HG02588 (cell line): ENCODE results near the gene RCC2.

Source experiments
- ATAC-seq: cut with Tn5 transposase; IDR thresholded peaks from one replicate; pipeline ENCODE4 v1.9.1; 2021; ENCODE audit warnings: mild to moderate bottlenecking, moderate library complexity; ENCODE audit not compliant: unreplicated experiment

Gene RCC2

DNA sequence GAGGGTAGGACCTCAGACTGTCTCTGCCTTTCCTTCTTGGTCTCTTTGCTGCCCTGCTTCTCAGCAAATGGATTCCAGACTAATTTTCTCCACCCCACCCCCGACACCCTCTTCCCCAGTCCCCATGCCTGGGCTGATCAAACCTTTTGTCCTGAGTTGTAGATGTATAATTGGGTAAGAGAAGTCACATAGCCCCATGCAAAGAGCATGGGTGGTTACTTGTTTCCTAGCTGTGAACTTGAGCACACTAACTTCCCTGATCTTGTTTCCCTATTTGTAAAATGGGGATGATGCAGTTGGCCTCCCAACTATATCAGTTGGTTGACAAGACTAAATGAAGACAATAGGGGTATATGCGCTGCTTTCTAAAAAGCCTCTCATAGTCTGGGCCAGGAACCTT, 58.3 kb downstream of the RCC2 start:
- no peak for ATAC-seq

- ATAC-seq: no peak
Measured at GRCh38 chr1:17377325-17377953, 62.0 kb downstream of the RCC2 start.

DNA sequence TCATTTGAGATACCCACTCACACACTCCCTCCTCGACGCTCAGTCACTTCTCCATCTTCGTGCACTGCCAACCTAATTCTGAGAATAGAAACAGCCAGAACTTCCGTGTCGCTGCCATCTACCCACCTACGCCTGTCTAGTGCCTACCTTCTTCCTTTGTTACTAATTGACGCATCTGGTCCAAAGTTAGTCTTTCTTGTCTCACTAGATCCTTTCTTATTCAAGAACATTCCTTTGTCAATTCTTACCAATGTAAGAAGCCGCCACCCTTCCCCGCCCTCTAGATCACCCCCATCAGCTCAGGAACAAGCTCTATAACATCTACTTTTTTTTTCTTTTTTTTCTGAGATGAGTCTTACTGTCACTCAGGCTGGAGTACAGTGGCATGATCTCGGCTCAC, 63.8 kb downstream of the RCC2 start:
- no peak for ATAC-seq

GRCh38 chr1:17372955-17373354, 66.5 kb downstream of the RCC2 start:
- ATAC-seq: no peak

DNA sequence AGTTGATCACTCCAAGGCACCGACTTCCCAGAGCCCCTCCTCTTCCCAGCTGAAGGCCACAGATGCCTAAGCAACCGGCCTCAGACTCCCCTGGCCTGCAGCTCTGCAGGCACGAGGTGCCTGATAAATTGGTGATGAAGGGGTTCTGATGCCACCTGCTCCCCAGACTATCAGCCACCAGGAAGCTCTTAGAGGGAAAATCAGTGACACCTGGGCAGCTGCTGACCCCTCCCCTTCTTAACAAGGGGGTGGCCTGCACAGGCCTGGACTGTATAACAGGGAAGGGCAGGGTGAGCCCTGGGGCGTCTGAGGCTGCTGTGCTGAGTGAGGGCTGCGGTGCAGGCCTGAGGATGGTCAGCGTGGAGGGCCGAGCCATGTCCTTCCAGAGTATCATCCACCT, 67.6 kb downstream of the RCC2 start, which contains the start of gene PADI6:
Gene PADI6, plus strand, starts transcription at position 301 of the 400 bp plus-strand sequence. Its CDS starts 50 bp downstream, at position 351.
- no peak for ATAC-seq

- no peak for ATAC-seq
Measured at GRCh38 chr1:17370618-17371017, 68.9 kb downstream of the RCC2 start.

DNA sequence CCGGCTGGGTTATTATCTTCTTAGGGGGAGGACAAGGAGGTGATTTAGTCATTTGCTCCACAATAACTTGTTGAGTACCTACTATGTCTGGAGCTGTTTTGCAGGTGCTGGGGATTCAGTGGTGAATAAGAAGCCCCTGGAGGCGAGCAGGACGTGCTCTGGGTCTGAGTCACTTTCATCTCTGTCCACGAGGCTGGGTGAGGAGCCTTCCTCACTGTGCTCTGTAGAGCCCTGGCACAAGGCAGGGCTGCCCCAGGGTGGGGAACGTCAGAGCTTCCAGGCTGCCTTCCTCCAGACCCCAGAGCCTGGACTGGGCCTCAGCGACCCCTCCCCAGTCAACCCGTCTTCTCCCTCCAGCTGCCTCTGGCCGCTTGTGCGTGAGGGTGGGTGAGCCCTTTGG, 70.0 kb downstream of the RCC2 start:
- ATAC-seq: no peak

- ATAC-seq: no peak
Measured at GRCh38 chr1:17365293-17365692, 74.2 kb downstream of the RCC2 start.

- no peak for ATAC-seq
Measured at GRCh38 chr1:17363771-17364170, 75.7 kb downstream of the RCC2 start.

DNA sequence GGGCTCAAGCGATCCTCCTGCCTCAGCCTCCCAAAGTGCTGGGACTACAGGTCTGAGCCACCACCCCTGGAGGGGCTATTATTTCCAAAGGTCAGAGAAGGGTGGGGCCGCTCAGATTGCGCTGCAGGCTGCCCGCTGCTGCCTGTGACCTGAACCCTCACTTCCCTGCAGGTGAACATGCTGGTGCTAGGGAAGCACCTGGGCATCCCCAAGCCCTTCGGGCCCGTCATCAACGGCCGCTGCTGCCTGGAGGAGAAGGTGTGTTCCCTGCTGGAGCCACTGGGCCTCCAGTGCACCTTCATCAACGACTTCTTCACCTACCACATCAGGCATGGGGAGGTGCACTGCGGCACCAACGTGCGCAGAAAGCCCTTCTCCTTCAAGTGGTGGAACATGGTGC, 76.1 kb downstream of the RCC2 start:
- ATAC-seq: no peak

DNA sequence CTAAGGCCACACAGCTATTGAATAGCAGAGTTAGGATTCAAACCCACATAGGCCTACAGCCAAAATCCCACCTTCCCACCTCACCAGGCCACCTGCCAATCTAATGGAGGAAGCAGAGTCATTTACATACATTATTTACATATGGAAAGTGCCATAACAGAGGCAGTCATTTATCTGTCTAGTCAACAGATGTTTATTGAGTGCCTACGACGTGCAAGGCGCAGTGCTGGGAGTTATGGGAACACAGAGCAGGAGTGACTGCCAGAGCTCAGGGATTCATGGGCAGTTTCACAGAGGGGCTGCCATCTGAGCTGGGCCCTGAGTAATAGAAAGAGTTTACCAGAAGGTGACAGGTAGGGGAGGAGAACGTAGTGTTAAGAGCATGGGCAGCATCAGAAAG, 77.8 kb downstream of the RCC2 start:
- ATAC-seq: no peak

DNA sequence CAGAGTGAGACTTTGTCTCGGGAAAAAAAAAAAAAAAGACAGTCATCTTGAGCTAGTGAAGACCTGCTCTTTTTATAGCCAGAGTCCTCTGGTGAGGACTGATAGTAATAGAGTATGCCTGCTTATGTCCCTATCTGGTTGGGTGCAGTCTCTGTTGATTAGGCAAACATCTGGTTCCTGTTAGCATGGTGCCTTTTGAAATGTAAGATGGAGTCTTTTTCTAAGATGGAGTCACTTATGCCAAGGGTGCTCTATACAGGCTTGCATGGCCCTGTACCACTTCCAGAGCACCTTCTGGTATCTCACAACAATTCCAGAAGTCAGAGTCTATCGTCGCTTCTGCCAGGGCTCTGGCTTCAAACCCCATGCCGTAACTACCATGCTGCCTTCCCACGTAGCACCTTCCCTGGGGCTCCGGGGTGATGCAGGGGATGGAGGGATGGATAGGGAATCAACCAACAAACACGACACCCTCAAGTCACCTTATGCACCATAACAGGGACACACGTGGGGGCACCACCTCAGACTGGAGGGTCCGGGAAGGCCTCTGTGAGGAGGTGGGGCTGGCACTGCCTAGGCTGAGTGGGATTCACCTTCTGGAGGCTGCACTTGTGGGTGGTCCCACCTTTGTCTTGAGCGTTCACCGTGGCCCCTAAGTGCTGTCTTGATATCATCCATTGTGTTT, 79.1 kb downstream of the RCC2 start:
- ATAC-seq: no peak

- ATAC-seq: no peak
Measured at GRCh38 chr1:17359808-17360207, 79.7 kb downstream of the RCC2 start.

GRCh38 chr1:17359031-17359430, 80.4 kb downstream of the RCC2 start:
- ATAC-seq: no peak

- no peak for ATAC-seq
Measured at GRCh38 chr1:17358557-17358956, 80.9 kb downstream of the RCC2 start.
